HUDEP-2 (cell line): Measurements from ENCODE around the gene PDZD2.
A peak's percentile ranks its signal among the peaks of the same experiment; 100 is the strongest.
"Not testable (repeated sequence)": the region's sequence is repeated elsewhere in the genome, so short reads cannot be mapped to it uniquely, and the experiment has no call there.

ENCODE experiments used
- DNase-seq, 76 experiments: peaks; one replicate each; lab custom pipeline; 2025; ENCODE audit not compliant: unreplicated experiment in 76 of 76; lab: John Stamatoyannopoulos, UW

Gene PDZD2

GRCh38 chr5:31638748-31639418 is at the start of gene PDZD2:
Gene PDZD2, plus strand, starts transcription at chr5:31639131.
- peak in 56 of 76 experiments; percentile 4 to 63 (median 34) for DNase-seq

GRCh38 chr5:31593665-31594064 is 45.3 kb upstream of the PDZD2 start:
- no peak for DNase-seq

- DNase-seq = no peak
Observed at GRCh38 chr5:31596354-31596753, 42.6 kb upstream of the PDZD2 start.

GRCh38 chr5:31598640-31599611 is 40.0 kb upstream of the PDZD2 start:
- no peak for DNase-seq

GRCh38 chr5:31602305-31602704 is 36.6 kb upstream of the PDZD2 start:
- DNase-seq = not testable (repeated sequence)

- DNase-seq = no peak
Observed at GRCh38 chr5:31604240-31604639, 34.7 kb upstream of the PDZD2 start.

GRCh38 chr5:31604644-31605043 is 34.3 kb upstream of the PDZD2 start:
- no peak for DNase-seq

GRCh38 chr5:31605920-31606319 is 33.0 kb upstream of the PDZD2 start:
- no peak for DNase-seq

GRCh38 chr5:31607546-31607945 is 31.4 kb upstream of the PDZD2 start:
- no peak for DNase-seq

- DNase-seq = no peak
Observed at GRCh38 chr5:31611002-31611401, 27.9 kb upstream of the PDZD2 start.

GRCh38 chr5:31613651-31614050 is 25.3 kb upstream of the PDZD2 start:
- no peak for DNase-seq

- DNase-seq = no peak
Observed at GRCh38 chr5:31614151-31615020, 24.5 kb upstream of the PDZD2 start.

GRCh38 chr5:31617867-31618266 is 21.1 kb upstream of the PDZD2 start:
- DNase-seq = no peak

- DNase-seq = no peak
Observed at GRCh38 chr5:31620026-31620425, 18.9 kb upstream of the PDZD2 start.

GRCh38 chr5:31623249-31623648 is 15.7 kb upstream of the PDZD2 start:
- DNase-seq = no peak

GRCh38 chr5:31625394-31625793 is 13.5 kb upstream of the PDZD2 start:
- no peak for DNase-seq

- no peak for DNase-seq
Observed at GRCh38 chr5:31626156-31626555, 12.8 kb upstream of the PDZD2 start.

GRCh38 chr5:31626604-31627234 is 12.2 kb upstream of the PDZD2 start:
- no peak for DNase-seq

GRCh38 chr5:31630931-31631330 is 8.0 kb upstream of the PDZD2 start:
- DNase-seq = no peak

GRCh38 chr5:31632460-31632859 is 6.5 kb upstream of the PDZD2 start:
- DNase-seq = no peak
